Caki2 (cell line): ENCODE measurements around the gene RSU1. TPM values are rescaled to one million over a fixed set of nuclear protein-coding genes. Genes with fewer than 3 reads are reported as not detected.
"Not testable (repeated sequence)": the region's sequence is repeated elsewhere in the genome, so short reads cannot be mapped to it uniquely, and the experiment has no call there.

Experiments used
- DNase-seq: peaks from one replicate; pipeline ENCODE4 v3.0.0-alpha.2; 2015; ENCODE audit warnings: low read depth
- in situ Hi-C: cut with HindIII; loops from 2 replicates; pipeline ENCODE4 v1.10.0; 2016; ENCODE audit warnings: low sequenced_read_pairs, low pct_unique_long_range_greater_than_20kb, mixed read lengths
- total RNA-seq: library from RNA; depleted of rRNA; stranded (reverse); fragments of >200 nt; shearing (Covaris generic); gene quantifications from 2 replicates; pipeline ENCODE4 v1.2.3, GENCODE V29; 2014; ENCODE audit warnings: low replicate concordance

Gene RSU1
- total RNA-seq, 1 experiment from 2014 or later = 17.3 TPM

DNA sequence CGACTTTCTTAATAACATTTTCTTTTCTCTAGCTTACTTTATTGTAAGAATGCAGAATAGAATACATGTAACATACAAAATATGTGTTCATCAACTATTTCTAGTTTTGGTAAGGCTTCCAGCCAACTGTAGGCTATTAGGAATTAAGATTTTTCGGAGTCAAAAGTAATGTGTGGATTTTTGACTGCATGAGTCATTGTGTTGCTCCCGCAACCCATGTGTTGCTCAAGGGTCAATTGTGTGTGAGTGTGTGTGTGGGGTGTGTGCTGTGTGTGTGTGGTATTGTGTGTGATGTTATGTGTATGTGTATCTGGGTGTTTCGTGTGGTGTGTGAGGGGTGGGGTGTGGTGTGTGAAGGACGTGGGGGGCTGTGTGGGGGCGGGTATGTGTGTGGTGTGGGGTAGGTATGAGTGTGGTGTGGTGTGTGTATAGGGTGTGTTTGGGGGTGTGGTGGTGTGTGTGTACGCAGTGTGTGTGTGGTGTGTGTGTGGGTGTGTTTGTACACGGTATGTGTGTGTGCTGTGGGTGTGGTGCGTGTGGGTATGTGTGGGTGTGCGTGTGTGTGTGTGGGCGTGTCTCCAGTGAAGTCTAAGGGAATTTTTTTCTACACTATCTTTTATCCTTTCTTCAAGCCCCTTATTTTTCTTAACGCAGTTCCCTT is 60.5 kb downstream of the RSU1 start:
- in situ Hi-C loops = no loop called here
- DNase-seq = no peak

GRCh38 chr10:16754765-16755164 is 62.5 kb downstream of the RSU1 start:
- in situ Hi-C loops = no loop called here

DNA sequence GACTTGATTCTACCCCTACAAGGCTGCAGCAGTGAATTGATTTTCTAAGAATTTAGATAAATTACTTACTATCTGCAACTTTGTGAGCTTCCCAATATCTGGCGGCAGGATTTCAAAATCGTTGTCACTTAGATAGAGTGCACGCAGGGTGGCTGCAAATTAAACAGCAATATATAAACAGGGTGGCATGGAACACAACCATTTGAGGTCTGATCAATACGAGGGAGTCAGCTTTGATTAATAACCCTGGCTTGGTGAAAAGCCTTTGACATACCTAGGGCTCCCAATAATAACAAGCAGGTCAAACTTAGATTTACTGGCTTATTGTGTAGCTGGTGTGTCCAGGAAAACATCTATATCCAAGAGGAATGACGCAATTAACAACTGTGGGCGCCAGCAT is 64.4 kb downstream of the RSU1 start:
- DNase-seq, in situ Hi-C loops: not testable (repeated sequence)

More at GRCh38 chr10:16754765-16755164, 62.5 kb downstream of the RSU1 start:
- no peak for DNase-seq

DNA sequence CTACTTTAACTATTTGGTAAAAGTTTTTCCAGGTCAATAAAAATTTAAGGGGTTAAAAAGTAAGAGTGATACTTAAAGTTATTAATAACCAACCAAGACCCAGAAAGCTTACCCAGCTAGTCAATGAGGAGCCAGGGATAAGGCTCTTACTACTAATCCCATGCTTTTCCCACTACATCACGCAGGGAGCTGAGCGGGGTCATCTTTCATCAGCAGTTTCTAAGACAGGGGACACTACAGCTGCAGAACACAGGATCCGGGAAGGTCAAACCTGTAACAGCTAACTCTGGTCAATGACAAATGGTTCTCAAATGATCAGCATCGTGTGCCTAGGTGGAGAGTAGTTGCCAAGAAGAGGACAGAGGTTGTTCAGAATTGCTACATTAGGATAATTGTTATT is 65.1 kb downstream of the RSU1 start:
- DNase-seq = no peak
- in situ Hi-C loops = no loop called here

DNA sequence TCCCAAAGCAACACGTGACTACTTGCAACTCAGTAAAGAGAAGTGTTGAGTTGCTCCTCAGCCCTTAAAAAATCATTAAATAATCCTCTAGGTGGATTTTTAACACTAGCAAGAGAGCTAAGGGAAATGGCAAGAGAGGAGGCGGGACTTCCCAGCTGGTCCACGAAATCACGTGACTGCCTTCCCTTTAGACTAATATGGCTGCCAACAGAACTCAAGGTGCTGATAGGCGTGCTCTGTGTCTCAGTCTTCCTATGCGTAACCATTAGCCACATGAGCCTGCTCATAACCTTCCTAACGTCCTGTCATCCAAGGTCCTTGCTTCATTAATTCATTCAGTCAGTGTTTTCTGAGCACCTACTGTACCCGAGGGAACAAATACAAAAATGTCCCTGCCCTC is 66.0 kb downstream of the RSU1 start:
- DNase-seq = no peak
- in situ Hi-C loops = no loop called here

- in situ Hi-C loops = no loop called here
- DNase-seq = no peak
Measured at GRCh38 chr10:16750461-16750860, 66.8 kb downstream of the RSU1 start.

GRCh38 chr10:16748749-16749148 is 68.5 kb downstream of the RSU1 start:
- in situ Hi-C loops = no loop called here
- DNase-seq = no peak

GRCh38 chr10:16746856-16747255 is 70.4 kb downstream of the RSU1 start:
- in situ Hi-C loops = no loop called here
- no peak for DNase-seq

DNA sequence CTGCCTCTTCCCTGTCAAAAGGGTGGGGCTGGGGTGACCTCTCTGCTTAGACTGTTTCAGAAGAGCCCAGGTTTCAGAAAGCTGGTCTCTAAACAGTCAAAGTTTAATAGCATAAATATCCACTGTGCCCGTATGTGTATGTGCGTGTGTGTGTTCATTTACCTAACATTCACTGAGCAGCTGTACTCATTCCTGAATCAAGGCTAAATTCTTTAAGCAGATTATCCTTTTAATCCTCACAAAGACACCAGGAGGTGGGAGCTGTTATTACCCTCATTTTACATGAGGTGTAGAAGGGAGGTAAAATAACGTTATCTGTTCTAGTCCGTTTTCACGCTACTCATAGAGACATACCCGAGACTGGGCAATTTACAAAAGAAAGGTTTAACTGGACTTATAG is 72.2 kb downstream of the RSU1 start:
- no peak for DNase-seq
- in situ Hi-C loops = no loop called here

- in situ Hi-C loops = no loop called here
- no peak for DNase-seq
Measured at GRCh38 chr10:16742165-16742960, 74.9 kb downstream of the RSU1 start.

GRCh38 chr10:16741540-16741939 is 75.7 kb downstream of the RSU1 start:
- no peak for DNase-seq
- in situ Hi-C loops = no loop called here

- in situ Hi-C loops = no loop called here
- no peak for DNase-seq
Measured at GRCh38 chr10:16737420-16737819, 79.8 kb downstream of the RSU1 start.

- in situ Hi-C loops = no loop called here
- DNase-seq = no peak
Measured at GRCh38 chr10:16735671-16736070, 81.6 kb downstream of the RSU1 start.

DNA sequence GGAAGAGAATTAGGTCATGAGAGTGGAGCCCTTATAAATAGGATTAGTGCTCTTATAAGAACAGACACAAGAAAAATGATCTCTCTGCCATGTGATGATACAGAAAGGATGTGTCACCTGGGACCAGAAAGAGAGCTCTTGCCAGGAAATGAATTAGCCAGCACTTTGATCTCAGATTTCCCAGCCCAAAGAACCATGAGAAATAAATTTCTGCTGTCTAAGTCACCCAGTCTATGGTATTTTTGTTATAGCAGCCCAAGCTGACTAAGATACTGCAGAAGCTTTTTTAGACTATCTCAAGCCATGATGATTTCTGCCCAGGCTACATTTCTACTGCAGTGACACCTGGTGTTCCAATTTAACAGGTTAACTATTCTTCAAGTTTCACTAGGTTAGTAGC is 84.8 kb downstream of the RSU1 start:
- DNase-seq = no peak
- in situ Hi-C loops = no loop called here

- in situ Hi-C loops = no loop called here
Measured at GRCh38 chr10:16728266-16728665, 89.0 kb downstream of the RSU1 start.

DNA sequence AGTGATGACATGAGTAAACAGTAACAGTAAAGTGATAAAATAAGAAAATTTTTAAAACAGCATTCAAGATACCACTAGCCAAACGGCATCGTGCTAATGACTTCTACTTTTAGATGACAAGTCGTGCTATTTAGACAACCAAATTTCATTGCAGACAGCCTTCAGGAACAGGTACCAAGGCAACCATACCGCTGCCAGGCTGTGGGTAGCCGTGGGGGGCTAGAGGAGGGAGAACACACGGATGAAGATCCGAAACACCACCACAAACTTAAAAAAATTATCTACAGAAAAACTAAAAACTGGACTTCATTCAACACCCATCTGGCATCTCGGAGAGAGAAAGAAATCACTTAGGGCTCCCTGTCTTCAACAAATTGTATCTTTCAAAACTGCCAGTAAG is 89.6 kb downstream of the RSU1 start:
- in situ Hi-C loops = no loop called here
- DNase-seq = no peak

More at GRCh38 chr10:16728266-16728665, 89.0 kb downstream of the RSU1 start:
- DNase-seq = no peak

DNA sequence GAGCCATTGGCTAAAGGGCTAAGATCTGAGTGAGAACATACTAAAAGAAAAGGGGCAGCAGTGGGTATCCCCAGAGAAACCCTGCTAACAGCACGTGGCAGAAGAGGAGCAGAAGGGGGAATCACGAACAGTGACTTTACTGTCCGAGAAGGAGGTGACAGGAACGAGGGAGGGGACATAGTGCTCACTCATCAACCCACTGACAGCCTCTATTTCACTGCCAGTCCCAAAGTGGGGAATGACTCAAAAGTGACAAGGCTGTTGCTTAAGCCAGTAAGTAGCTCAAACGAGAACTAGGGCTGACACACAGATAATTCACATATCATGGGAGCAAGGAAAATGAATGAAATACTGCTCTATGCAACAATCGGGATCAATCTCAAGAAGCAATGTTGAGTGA is 92.7 kb downstream of the RSU1 start:
- DNase-seq = no peak
- in situ Hi-C loops = no loop called here

GRCh38 chr10:16720812-16721211 is 96.4 kb downstream of the RSU1 start:
- no peak for DNase-seq
- in situ Hi-C loops = no loop called here

DNA sequence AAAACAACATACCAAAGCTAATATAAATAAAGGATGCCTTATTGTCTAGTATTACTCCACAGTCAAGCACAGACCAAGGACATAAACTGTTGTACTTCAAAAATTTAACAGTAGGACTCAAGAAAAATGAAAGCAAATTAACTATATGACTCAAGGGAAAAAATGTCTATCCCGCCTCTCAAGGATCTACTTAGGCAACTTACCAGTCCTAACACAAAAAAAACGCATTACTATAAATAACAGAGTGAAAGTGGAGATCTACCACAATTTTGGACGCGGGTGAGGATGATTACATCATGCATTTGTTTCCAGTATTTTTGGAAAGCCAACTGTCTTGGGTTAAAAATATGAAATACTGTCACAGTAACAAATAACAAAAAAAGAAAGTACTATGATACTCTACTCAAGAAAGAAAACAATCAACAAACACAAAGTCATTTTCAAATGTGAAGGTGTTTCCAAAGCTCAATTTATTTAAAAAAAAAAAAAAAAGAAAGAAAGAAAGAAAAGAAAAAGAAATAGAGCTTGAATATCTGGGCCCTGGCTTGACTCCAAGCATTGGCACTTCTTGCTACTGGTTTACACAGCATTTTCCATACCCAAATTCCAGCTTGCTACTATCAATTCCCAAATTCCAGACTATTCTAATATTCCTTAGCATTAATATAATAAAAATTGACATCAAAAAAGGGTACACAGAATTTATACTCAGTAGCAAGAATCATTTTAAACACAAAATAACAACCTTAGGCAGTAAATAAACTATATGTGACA is 99.4 kb downstream of the RSU1 start:
- in situ Hi-C loops = no loop called here
- DNase-seq = no peak
